D341Med (cell line): ENCODE data around the gene HIVEP3.

ENCODE experiments used
- DNase-seq: peaks from one replicate; pipeline ENCODE4 v3.0.0; 2012; ENCODE audit warnings: low spot score

The HIVEP3 gene

DNA sequence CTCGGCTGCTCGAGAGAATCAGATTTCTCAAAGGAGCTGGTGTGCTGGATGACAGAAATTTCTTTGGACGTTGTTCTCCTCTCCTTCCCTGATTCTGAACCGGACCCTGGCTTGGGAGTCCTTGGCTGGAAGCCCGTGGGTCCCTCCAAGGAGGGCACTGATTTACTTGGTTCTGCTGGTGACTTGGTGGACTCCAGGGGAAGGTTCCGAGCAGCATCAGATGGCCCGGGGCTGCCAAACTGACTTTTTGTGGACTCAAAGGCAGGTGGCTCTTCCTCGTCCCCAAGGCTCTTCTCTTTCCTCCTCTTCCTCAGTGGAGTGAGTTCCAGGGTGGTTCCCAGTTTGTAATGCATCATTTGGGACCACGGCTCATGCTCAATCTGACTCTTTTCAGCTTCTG, 336.4 kb downstream of the HIVEP3 start:
- DNase-seq, result no peak

DNA sequence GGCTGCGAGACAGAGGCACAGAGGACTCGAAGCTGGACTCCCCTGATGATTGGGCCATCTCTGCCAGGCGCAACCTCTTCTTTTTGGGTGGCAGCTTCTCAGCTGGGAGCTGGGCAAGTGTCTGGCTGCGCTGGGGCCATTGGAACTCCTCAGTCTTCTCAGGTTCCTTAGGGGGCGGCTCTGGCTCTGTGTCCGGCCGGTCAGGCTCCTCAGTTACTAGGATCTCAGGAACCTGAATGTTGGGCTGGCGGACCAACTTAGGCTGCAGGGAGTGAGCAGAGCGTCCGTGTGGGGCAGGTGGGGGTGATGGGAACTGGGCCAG, 336.8 kb downstream of the HIVEP3 start:
- DNase-seq, result no peak

DNA sequence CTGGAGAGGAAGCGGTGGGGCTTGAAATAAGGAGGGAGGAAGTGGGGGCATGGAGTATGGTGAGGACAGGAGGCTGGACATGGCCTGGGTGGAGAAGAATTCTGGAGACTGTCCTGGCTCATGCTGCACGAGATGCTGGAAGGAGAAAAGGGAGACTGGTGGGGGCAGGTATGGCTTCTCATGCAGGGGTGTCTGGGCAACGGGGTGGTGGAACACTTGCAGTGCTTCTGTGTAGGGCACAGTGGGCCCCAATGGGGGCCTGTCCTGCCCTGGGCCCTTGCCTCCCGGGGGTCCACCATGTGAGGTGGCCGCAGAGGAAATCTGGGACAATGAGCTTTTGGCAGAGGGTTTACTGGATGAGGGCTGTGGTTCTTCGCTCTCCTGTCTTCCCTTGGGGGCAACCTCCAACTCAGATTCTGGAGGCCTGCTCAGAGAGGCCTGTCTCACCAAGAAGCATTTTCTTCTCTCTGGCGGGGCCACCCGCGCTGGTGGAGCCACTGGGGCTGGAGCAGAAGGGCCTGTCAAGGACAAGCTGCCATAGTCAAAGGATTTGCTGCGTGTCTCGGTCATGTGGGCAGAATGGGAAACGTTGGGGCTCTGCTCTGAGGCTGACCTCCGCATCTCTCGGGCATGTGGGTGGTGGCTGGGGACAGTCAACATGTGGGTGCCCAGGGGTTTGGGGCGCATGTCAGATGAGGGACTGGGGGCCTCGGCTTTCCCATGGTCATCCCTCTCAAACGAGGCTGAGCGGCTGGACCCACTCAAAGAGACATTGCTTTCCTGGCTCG, 337.3 kb downstream of the HIVEP3 start:
- DNase-seq, result no peak

GRCh38 chr1:41580520-41581172, 338.1 kb downstream of the HIVEP3 start:
- no peak for DNase-seq

- DNase-seq, result peak; percentile 58
Measured at GRCh38 chr1:41580021-41580420, 338.7 kb downstream of the HIVEP3 start.

DNA sequence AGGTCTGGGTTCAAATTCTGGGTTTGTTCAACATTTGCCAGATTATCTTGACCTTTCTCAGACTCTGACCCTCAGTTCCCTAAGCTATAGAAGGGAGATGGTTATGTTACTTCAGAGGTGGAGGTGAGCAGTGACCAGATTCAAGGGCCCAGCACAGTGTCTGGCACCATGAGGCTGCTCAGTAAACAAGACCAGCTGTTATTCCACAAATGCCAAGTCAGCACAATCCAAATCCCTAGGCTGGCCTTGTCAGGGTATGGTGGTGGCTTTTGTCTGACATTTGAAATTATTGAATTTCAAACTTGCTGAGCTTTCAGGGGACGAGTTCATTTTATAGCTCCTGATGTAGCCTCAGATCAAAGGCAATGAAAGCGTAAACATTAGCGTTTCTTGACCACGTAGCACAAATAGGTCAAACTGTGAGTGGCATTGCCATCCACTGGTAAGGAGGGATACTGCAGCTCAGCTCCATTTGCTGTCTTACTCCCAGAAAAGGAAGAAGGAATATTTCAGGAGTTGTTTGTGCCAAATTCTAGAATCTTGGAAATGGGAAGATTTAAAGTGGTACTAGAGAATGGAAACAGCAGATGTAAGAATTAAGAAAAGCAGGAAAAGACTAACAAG, 339.9 kb downstream of the HIVEP3 start:
- no peak for DNase-seq

DNA sequence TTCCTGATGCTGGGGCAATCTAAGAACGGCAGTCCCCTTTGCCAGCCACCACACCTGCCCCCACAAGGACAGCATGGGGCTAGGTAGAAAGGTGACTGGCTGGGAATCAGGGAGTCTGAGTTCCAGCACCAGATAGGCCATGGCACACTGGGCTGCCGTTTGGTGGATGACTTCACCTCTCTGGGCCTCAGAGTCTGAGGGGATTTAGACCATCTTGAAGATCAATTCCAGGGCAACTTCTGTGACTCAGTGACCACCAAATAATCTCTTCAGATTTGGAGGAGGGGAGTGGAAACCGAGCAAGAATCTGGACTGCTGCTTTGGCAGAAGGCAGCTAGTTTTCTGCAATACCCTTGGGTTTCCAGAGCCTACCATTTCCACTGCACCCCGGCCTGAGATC, 342.1 kb downstream of the HIVEP3 start:
- DNase-seq, result no peak

GRCh38 chr1:41576206-41576605, 342.5 kb downstream of the HIVEP3 start:
- DNase-seq, result no peak

- DNase-seq, result no peak
Measured at GRCh38 chr1:41574842-41575241, 343.9 kb downstream of the HIVEP3 start.

GRCh38 chr1:41573785-41574713, 344.7 kb downstream of the HIVEP3 start:
- peak; percentile 87 for DNase-seq

- no peak for DNase-seq
Measured at GRCh38 chr1:41573194-41573593, 345.5 kb downstream of the HIVEP3 start.

DNA sequence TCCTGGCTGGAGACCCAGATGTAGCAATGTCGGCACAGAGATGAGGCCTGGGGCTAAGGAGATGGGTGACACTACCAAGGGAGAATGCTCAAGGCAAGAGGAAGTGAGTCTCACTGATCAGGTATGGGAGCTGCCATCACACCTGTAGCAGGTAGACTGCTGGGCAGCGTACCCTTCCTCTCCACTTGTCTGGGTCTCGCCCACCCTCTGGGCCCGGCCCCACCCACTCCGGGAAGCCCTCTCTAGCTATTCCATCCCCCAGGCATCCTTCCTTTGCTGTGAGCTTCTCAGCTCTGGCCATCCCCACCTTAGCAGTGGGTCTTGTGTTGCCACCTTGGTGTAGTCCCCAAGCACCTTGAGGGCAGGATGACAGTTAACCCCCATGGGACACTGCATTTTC, 346.5 kb downstream of the HIVEP3 start:
- no peak for DNase-seq

- DNase-seq, result no peak
Measured at GRCh38 chr1:41571041-41571440, 347.7 kb downstream of the HIVEP3 start.

DNA sequence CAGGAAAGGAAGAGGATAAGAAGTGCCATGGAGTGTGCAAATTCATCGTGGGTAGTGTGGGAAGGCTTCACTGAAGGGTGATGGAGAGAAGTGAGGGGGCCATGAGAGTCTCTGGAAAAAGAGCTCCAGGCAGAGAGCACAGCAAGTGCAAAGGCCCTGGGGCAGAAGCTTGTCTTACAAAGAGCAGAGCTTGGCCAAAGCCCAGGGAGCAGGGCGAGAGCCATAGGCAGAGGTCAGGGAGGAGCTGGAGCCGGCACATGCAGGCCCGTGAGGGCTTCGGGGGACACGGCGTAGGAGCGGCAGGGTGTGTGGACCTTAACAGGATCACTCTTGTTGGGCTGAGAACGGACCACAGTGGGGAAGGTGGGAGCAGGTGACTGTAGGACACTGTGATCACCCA, 350.5 kb downstream of the HIVEP3 start:
- DNase-seq, result no peak

GRCh38 chr1:41566969-41567368, 351.8 kb downstream of the HIVEP3 start:
- no peak for DNase-seq

- no peak for DNase-seq
Measured at GRCh38 chr1:41566274-41566885, 352.3 kb downstream of the HIVEP3 start.

DNA sequence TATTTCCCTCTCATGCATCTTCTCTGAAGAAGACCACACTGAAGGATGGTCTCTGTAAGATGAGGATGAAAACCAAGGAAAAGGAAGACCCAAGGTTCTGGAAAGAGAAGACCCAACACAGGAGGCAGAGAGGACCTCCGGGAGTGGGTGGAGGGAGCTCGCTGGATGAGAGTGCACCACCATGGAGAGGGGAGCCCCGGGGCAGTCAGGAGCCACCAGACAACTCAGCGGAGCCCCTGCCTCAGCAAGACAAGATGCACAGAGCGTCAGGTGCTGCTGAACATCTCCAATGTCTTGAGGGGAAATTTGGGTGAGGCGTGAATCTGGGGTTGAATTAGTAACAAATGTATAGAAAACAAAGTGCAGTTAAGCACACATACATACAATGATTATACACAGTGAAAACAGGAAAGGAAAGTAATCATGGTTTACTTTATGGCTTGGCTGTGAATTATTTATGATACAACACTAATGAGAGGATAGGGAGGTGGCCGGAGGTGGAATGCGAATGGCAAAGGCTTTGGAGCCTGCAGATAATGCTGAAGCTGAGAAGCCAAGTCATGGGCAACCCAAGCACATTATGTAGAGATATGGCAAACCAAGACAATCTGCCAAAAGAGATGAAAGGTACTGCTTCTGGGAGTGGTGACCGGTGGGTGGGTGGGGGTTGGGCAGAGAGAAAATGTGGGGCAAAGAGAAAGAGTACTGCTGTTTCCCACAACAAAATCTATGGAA, 353.8 kb downstream of the HIVEP3 start:
- DNase-seq, result no peak

DNA sequence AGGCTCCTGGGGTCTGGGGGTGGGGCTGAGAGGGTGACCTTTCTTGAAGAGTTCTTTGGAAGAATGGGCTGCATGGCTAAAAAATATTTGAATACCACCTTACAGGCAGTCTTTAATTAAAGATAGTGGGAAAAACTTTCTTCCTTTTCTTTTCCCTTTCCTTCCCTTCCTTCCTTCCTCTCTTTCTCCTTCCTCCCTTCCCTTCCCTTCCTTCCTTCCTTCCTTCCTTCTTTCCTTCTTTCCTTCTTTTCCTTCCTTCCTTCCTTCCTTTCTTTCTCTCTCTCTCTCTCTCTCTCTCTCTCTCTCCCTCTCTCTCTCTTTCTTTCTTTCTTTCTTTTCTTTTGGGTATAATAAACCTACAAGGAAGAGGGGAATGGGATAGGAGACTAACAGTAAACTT, 356.4 kb downstream of the HIVEP3 start:
- DNase-seq, result no peak

- no peak for DNase-seq
Measured at GRCh38 chr1:41560931-41561330, 357.8 kb downstream of the HIVEP3 start.

GRCh38 chr1:41560496-41560895, 358.2 kb downstream of the HIVEP3 start:
- no peak for DNase-seq

DNA sequence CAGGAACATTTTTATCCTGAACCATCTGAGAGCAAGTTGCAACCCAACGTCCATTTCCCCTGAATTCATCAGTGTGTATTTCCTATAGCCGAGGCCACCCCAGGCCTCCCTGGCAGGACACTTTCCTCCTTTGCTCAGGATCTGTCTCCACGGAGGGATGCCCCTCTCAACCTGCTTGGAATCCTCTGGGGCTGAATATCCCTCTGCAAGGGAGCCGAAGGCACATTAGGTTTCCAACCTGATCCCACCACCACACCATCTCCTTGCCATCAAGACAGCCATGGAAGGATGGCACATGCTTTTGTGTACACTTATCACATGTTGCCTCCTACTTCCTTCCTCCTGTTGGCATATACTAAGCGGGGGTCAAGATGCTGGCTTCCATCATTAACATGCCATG, 359.4 kb downstream of the HIVEP3 start:
- no peak for DNase-seq
